Kidney (tissue), 14 donors: ENCODE data around the gene ZNF780B. TPM values are rescaled to one million over a fixed set of nuclear protein-coding genes. Genes with fewer than 3 reads are reported as not detected.

ENCODE experiments used
- DNase-seq, 5 donors: peaks; one replicate each; pipeline ENCODE4 v3.0.0-alpha.2; 2013 to 2020
- FAIRE-seq: peaks from 2 replicates; lab custom pipeline; 2012; peaks lifted over from hg19 to GRCh38; lab: Jason Lieb, UNC
- H3K27ac ChIP-seq, 2 donors: one replicate each; pipeline ENCODE4 v1.7.0; 2013; ENCODE audit warnings: low read depth in 2 of 2, low read length in 2 of 2, inconsistent platforms in 1 of 2
- H3K27me3 ChIP-seq: one replicate; pipeline ENCODE4 v1.7.1; 2013; ENCODE audit warnings: low read length, inconsistent platforms; ENCODE audit not compliant: control insufficient read depth, insufficient read depth
- H3K36me3 ChIP-seq, 3 donors: one replicate each; pipeline versions ENCODE4 v1.7.0 to v1.7.1; 2013; ENCODE audit warnings: low read length in 3 of 3, control low read depth in 1 of 3, inconsistent platforms in 1 of 3; ENCODE audit not compliant: insufficient read depth in 3 of 3, control insufficient read depth in 2 of 3
- H3K4me1 ChIP-seq, 3 donors: one replicate each; pipeline versions ENCODE4 v1.7.0 to v1.7.1; 2013; ENCODE audit warnings: low read length in 3 of 3, inconsistent platforms in 1 of 3, low read depth in 1 of 3; ENCODE audit not compliant: control insufficient read depth in 2 of 3, insufficient read depth in 2 of 3
- H3K4me3 ChIP-seq, 3 donors: one replicate each; pipeline versions ENCODE4 v1.7.0 to v1.8.1; 2013; ENCODE audit warnings: low read length in 3 of 3, control low read depth in 1 of 3, inconsistent platforms in 1 of 3
- H3K9ac ChIP-seq, 3 donors: one replicate each; pipeline versions ENCODE4 v1.7.0 to v1.7.1; 2013; ENCODE audit warnings: low read length in 3 of 3, control low read depth in 1 of 3, inconsistent platforms in 1 of 3
- H3K9me3 ChIP-seq, 3 donors: one replicate each; pipeline versions ENCODE4 v1.7.0 to v1.7.1; 2013; ENCODE audit warnings: low read length in 3 of 3, control low read depth in 1 of 3, inconsistent platforms in 1 of 3; ENCODE audit not compliant: control insufficient read depth in 2 of 3, insufficient read depth in 1 of 3
- CTCF ChIP-seq: IDR thresholded peaks from 3 replicates; pipeline ENCODE4 v1.5.1; 2012; ENCODE audit warnings: mild to moderate bottlenecking, moderate library complexity, borderline replicate concordance; ENCODE audit not compliant: insufficient read depth; ENCODE audit errors: extremely low read depth
- intact Hi-C: fragments of 100-400 bp; cut with DNase I; formaldehyde crosslinking; loops from one replicate; pipeline ENCODE4 v1.11.1; 2022
- polyA plus RNA-seq: library from polyadenylated mRNA; stranded (reverse); fragments of 350-450 nt; fragmentation: Illumina TruSeq; extraction: RNeasy Lipid Tissue Mini Kit (QIAGEN cat#74804); gene quantifications from one replicate; pipeline ENCODE4 v1.2.3, GENCODE V29; 2014; ENCODE audit warnings: low read depth, low replicate concordance; ENCODE audit not compliant: insufficient read depth
- total RNA-seq: library from RNA; stranded (reverse); fragmentation: NEBNext Ultra II Directional; extraction: Animal tissue kit (Norgen Biotek cat#: 25700); gene quantifications from one replicate; pipeline ENCODE4 v1.2.1, GENCODE V29; 2021
- donor health status: control.
- donor health status: control.
- donor health status: control.
- donor health status: control.
- donor health status: control.
- donor health status: DM: yes; HTN: yes; CAD: no.
- donor health status: Normal renal cell carcinoma (clear cell type).

Gene ZNF780B
- total and polyA plus RNA-seq, 2 donors from 2014 or later = 4.6 to 33.2 TPM

- Histone ChIP-seq H3K4me3 (no peak overlapping the region), H3K36me3 (peaks cover 3 to 13% (median 7%) of the 10 kb centered on the region in 3 donors), H3K9me3 (peaks cover 0 to 2% (median 0%) of the 10 kb centered on the region in 3 donors), H3K27ac (no peak overlapping the region), H3K4me1 (peaks cover 0 to 8% (median 6%) of the 10 kb centered on the region in 3 donors), H3K27me3 (no peaks in the 10 kb centered on the region), H3K9ac (no peak overlapping the region)
- FAIRE-seq = no peak
- intact Hi-C loops = no loop called here
- DNase-seq = no peak
- TF ChIP-seq CTCF = no peak
Measured at GRCh38 chr19:40084948-40085347, 28.9 kb upstream of the ZNF780B start.

- intact Hi-C loops = no loop called here
- H3K9ac ChIP-seq = no peak overlapping the region
- no peak overlapping the region for H3K27ac ChIP-seq
- DNase-seq (no peak), FAIRE-seq (no peak)
- H3K36me3 ChIP-seq = peaks cover 3 to 26% (median 22%) of the 10 kb centered on the region in 3 donors
- H3K4me1 ChIP-seq = no peaks in the 10 kb centered on the region
- H3K27me3 ChIP-seq = no peaks in the 10 kb centered on the region
- H3K9me3 ChIP-seq = peaks cover 0 to 2% (median 0%) of the 10 kb centered on the region in 3 donors
- no peak for TF ChIP-seq CTCF
- no peak overlapping the region for H3K4me3 ChIP-seq
Measured at GRCh38 chr19:40081411-40081810, 25.4 kb upstream of the ZNF780B start.

GRCh38 chr19:40080289-40080688 lies 24.3 kb upstream of the ZNF780B start:
- FAIRE-seq (no peak), DNase-seq (no peak)
- Histone ChIP-seq H3K27ac (no peak overlapping the region), H3K4me3 (no peak overlapping the region), H3K4me1 (no peaks in the 10 kb centered on the region), H3K27me3 (no peaks in the 10 kb centered on the region), H3K9ac (no peak overlapping the region), H3K36me3 (peaks cover 5 to 37% (median 33%) of the 10 kb centered on the region in 3 donors), H3K9me3 (peaks cover 3 to 6% (median 5%) of the 10 kb centered on the region in 3 donors)
- intact Hi-C loops = no loop called here
- TF ChIP-seq CTCF = no peak

- H3K27me3 ChIP-seq = no peaks in the 10 kb centered on the region
- intact Hi-C loops = no loop called here
- no peak for TF ChIP-seq CTCF
- H3K27ac ChIP-seq = no peak overlapping the region
- FAIRE-seq (no peak), DNase-seq (no peak)
- no peaks in the 10 kb centered on the region for H3K4me1 ChIP-seq
- H3K9me3 ChIP-seq = peaks cover 5 to 20% (median 12%) of the 10 kb centered on the region in 3 donors
- no peak overlapping the region for H3K9ac ChIP-seq
- peaks cover 20 to 49% (median 46%) of the 10 kb centered on the region in 3 donors for H3K36me3 ChIP-seq
- no peak overlapping the region for H3K4me3 ChIP-seq
Measured at GRCh38 chr19:40078377-40078776, 22.3 kb upstream of the ZNF780B start.
